ENCODE measurements around the gene S100B. TPM values are rescaled to one million over a fixed set of nuclear protein-coding genes. Genes with fewer than 3 reads are reported as not detected.

Gene S100B
- total and polyA plus RNA-seq, 9 of the 15 experiments (the other 6 are each of a cell fraction or from before 2014, with no cell fraction given) = not detected

DNA sequence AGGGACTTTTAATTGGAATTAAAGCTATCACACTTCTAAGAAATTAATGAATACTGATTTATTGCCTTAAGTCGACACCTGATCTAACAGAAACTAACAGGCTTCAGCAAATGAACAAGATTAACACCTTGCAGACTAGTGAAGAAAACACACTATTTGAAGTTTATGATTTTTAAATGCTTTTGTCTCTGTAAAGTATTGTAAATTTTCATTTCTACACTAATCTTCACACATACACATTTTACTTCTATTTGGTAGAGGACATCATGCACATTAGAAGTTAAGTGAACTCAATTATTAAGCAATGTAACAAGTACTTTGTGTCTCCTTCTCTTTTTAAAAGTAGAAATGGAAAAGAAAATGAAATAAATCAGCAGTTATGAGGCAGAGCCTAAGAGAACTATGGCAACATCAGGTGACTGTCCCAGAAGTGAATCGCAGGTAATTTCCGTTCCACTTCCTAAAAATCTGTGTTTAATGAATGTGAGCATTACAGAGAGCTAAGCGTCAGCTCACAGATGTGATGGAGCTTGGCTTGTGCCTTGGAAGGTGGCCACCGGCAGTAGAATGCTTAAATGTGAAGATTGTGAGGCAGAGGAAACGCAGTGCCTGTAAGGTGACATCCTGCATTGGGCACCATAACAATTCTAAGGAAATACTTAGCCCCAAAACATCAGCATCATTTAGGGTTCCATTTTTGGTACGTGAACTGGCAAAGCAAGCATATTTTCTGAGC, 31.8 kb upstream of the S100B start (continued):
- TF ChIP-seq, protein P1, sequence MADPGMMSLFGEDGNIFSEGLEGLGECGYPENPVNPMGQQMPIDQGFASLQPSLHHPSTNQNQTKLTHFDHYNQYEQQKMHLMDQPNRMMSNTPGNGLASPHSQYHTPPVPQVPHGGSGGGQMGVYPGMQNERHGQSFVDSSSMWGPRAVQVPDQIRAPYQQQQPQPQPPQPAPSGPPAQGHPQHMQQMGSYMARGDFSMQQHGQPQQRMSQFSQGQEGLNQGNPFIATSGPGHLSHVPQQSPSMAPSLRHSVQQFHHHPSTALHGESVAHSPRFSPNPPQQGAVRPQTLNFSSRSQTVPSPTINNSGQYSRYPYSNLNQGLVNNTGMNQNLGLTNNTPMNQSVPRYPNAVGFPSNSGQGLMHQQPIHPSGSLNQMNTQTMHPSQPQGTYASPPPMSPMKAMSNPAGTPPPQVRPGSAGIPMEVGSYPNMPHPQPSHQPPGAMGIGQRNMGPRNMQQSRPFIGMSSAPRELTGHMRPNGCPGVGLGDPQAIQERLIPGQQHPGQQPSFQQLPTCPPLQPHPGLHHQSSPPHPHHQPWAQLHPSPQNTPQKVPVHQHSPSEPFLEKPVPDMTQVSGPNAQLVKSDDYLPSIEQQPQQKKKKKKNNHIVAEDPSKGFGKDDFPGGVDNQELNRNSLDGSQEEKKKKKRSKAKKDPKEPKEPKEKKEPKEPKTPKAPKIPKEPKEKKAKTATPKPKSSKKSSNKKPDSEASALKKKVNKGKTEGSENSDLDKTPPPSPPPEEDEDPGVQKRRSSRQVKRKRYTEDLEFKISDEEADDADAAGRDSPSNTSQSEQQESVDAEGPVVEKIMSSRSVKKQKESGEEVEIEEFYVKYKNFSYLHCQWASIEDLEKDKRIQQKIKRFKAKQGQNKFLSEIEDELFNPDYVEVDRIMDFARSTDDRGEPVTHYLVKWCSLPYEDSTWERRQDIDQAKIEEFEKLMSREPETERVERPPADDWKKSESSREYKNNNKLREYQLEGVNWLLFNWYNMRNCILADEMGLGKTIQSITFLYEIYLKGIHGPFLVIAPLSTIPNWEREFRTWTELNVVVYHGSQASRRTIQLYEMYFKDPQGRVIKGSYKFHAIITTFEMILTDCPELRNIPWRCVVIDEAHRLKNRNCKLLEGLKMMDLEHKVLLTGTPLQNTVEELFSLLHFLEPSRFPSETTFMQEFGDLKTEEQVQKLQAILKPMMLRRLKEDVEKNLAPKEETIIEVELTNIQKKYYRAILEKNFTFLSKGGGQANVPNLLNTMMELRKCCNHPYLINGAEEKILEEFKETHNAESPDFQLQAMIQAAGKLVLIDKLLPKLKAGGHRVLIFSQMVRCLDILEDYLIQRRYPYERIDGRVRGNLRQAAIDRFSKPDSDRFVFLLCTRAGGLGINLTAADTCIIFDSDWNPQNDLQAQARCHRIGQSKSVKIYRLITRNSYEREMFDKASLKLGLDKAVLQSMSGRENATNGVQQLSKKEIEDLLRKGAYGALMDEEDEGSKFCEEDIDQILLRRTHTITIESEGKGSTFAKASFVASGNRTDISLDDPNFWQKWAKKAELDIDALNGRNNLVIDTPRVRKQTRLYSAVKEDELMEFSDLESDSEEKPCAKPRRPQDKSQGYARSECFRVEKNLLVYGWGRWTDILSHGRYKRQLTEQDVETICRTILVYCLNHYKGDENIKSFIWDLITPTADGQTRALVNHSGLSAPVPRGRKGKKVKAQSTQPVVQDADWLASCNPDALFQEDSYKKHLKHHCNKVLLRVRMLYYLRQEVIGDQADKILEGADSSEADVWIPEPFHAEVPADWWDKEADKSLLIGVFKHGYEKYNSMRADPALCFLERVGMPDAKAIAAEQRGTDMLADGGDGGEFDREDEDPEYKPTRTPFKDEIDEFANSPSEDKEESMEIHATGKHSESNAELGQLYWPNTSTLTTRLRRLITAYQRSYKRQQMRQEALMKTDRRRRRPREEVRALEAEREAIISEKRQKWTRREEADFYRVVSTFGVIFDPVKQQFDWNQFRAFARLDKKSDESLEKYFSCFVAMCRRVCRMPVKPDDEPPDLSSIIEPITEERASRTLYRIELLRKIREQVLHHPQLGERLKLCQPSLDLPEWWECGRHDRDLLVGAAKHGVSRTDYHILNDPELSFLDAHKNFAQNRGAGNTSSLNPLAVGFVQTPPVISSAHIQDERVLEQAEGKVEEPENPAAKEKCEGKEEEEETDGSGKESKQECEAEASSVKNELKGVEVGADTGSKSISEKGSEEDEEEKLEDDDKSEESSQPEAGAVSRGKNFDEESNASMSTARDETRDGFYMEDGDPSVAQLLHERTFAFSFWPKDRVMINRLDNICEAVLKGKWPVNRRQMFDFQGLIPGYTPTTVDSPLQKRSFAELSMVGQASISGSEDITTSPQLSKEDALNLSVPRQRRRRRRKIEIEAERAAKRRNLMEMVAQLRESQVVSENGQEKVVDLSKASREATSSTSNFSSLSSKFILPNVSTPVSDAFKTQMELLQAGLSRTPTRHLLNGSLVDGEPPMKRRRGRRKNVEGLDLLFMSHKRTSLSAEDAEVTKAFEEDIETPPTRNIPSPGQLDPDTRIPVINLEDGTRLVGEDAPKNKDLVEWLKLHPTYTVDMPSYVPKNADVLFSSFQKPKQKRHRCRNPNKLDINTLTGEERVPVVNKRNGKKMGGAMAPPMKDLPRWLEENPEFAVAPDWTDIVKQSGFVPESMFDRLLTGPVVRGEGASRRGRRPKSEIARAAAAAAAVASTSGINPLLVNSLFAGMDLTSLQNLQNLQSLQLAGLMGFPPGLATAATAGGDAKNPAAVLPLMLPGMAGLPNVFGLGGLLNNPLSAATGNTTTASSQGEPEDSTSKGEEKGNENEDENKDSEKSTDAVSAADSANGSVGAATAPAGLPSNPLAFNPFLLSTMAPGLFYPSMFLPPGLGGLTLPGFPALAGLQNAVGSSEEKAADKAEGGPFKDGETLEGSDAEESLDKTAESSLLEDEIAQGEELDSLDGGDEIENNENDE (IDR thresholded peaks at IDR 0.05; ENCODE audit: low read depth, low read length) = no peak
- TF ChIP-seq TEAD4 (IDR thresholded peaks at IDR 0.05; ENCODE audit: low read length) = no peak
- TF ChIP-seq TEAD4 (CRISPR knock-in tag; IDR thresholded peaks at IDR 0.05; ENCODE audit: borderline replicate concordance) = no peak
- TF ChIP-seq, protein P2, sequence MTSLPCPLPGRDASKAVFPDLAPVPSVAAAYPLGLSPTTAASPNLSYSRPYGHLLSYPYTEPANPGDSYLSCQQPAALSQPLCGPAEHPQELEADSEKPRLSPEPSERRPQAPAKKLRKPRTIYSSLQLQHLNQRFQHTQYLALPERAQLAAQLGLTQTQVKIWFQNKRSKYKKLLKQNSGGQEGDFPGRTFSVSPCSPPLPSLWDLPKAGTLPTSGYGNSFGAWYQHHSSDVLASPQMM (CRISPR knock-in tag; IDR thresholded peaks at IDR 0.05) = no peak
- no peak for TF ChIP-seq PRPF4 (IDR thresholded peaks at IDR 0.05; ENCODE audit: insufficient read depth, low read depth, low read length, poor library complexity, severe bottlenecking)
- TF ChIP-seq LCOR (CRISPR knock-in tag; IDR thresholded peaks at IDR 0.05) = no peak
- TF ChIP-seq FOXP1 (CRISPR knock-in tag; IDR thresholded peaks at IDR 0.05) = no peak
- TF ChIP-seq ZNF79 (CRISPR knock-in tag; IDR thresholded peaks at IDR 0.05; ENCODE audit: low read depth) = no peak
- TF ChIP-seq, protein P3, sequence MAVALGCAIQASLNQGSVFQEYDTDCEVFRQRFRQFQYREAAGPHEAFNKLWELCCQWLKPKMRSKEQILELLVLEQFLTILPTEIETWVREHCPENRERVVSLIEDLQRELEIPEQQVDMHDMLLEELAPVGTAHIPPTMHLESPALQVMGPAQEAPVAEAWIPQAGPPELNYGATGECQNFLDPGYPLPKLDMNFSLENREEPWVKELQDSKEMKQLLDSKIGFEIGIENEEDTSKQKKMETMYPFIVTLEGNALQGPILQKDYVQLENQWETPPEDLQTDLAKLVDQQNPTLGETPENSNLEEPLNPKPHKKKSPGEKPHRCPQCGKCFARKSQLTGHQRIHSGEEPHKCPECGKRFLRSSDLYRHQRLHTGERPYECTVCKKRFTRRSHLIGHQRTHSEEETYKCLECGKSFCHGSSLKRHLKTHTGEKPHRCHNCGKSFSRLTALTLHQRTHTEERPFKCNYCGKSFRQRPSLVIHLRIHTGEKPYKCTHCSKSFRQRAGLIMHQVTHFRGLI (CRISPR knock-in tag; IDR thresholded peaks at IDR 0.05) = no peak
- TF ChIP-seq, protein P4, sequence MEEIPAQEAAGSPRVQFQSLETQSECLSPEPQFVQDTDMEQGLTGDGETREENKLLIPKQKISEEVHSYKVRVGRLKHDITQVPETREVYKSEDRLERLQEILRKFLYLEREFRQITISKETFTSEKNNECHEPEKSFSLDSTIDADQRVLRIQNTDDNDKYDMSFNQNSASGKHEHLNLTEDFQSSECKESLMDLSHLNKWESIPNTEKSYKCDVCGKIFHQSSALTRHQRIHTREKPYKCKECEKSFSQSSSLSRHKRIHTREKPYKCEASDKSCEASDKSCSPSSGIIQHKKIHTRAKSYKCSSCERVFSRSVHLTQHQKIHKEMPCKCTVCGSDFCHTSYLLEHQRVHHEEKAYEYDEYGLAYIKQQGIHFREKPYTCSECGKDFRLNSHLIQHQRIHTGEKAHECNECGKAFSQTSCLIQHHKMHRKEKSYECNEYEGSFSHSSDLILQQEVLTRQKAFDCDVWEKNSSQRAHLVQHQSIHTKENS (CRISPR knock-in tag; IDR thresholded peaks at IDR 0.05) = no peak
- TF ChIP-seq CBX3 (IDR thresholded peaks at IDR 0.05; ENCODE audit: borderline replicate concordance in 1 of 2, low read length in 2 of 2) = no peak
- no peak for TF ChIP-seq ARHGAP35 (IDR thresholded peaks at IDR 0.05; ENCODE audit: partially characterized antibody)
- no peak for TF ChIP-seq HNRNPH1 (optimal IDR thresholded peaks at IDR 0.05; ENCODE audit: low read depth, low read length)

All from K562 (cell line).